ENCODE results near the gene COQ8A.
"Not testable (repeated sequence)": the region's sequence is repeated elsewhere in the genome, so short reads cannot be mapped to it uniquely, and the experiment has no call there.

The COQ8A gene

DNA sequence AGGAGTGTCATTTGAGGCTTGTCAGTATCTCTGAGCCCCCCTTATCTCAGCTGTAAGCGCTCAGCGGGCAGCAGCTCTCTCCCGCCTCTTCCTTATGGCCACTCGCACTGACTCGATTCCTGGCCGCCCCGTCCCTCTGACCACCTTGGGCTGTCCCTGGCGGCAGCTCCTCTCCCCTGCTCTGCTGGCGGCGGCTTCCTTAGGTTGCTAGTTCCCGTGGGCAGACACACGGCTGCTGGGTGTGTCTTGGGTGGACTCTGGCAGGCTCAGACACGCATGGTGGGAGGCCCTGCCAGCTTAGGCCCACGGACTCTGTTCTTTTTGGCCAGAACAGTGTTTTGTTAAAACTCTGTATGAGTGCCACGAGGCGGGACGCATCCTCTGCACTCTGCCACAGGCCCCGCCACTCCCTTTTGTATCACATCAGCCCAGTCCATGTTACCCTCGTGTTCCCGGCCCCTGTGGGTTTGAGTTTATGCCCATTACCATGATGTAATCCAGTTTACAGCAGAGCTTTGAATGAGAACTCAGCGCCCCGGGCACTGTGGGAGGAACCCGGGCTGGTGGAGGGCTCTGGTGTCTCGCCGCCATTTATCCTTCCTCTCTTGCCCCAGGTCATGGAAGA lies 45.9 kb downstream of the COQ8A start:
- FAIRE-seq: no peak

DNA sequence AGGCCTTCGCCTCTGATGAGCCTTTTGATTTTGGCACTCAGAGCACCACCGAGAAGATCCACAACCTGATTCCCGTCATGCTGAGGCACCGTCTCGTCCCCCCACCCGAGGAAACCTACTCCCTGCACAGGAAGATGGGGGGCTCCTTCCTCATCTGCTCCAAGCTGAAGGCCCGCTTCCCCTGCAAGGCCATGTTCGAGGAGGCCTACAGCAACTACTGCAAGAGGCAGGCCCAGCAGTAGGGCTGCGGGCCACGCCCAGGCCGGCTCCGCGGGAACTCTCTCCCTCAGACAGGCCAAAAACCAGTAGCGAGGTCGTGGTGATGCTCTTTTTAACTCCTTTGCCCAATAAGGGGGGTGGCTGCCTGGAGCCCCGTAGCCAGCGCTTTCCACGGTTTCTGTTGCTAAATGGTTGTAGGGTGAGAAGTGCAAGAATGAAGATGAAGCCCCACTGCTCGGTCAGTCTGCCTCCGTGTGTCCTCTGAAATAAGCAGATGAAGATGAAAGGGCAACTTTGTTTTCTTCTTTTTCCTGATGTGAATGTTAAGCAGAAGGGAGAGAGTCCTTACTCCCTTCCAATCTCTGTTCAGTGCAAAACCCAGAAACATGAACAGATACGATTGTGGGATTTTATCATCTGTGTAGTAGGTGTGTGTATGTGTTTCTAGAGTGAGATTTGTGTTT lies 46.5 kb downstream of the COQ8A start:
- no peak for FAIRE-seq

DNA sequence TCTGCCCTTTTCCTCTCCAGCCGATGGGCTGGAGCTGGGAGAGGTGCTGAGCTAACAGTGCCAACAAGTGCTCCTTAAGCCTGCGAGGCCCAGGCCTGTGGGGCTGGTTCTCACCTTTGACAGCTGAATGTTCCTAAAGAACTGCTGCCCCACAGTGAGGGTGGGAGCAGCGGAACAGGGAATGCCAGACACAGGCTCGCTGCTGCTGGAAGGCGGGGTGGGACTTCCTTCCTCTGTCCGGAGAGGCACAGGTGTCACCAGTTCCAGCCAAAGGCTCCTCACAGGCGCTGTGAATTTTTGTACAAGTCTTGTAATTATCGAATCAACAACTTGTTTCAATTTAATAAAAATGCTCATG lies 47.1 kb downstream of the COQ8A start:
- no peak for FAIRE-seq

DNA sequence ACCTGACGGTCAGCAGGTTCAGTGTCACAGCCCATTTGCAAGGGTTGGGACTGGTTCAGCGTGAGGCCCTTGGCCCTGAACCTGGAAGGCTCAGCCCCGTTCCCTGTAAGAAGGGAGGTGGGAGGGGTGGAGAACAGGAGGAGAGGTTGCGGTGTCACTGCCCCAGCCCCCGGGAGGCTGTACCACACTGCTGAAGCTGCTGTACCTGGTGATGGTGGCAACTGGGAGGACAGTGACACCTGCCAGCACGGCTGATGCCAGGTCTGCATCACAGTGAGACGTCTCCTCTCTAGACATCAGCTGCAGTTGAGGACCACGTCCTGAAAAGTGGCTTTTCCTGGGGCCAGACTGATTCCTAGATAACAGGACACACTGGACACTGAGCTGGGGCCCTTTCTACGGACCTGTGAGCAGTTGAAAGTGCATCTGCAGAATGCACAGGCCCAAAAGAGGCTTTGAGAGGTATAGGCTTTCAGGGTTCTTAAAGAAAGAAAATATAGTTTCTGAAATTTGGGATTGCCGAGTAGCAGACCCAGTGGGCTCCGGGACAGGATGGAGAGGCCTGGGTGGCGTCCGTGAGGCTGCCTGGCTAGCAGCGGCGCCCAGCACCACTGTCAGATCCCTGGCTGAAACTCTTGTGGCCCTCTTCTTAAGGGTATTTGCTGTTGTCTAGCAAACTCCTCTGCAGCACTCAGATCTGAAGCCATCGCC lies 47.7 kb downstream of the COQ8A start:
- FAIRE-seq: no peak

DNA sequence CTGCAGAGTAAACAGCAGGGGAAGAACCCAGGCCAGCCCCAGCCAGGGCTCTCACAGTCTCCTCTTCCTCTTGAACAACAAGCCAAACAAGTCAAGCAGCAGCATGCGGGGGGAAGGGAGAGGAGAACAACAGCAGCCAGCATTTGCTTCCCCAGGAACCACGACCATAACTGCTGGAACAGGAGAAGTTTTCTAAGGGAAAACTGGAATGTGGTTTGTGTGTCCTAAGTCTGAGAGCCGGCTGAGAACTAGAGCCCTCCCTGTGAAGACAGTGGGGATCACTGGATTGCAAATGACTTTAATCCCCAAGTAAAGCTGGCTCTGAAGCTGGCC lies 48.2 kb downstream of the COQ8A start:
- FAIRE-seq: no peak

DNA sequence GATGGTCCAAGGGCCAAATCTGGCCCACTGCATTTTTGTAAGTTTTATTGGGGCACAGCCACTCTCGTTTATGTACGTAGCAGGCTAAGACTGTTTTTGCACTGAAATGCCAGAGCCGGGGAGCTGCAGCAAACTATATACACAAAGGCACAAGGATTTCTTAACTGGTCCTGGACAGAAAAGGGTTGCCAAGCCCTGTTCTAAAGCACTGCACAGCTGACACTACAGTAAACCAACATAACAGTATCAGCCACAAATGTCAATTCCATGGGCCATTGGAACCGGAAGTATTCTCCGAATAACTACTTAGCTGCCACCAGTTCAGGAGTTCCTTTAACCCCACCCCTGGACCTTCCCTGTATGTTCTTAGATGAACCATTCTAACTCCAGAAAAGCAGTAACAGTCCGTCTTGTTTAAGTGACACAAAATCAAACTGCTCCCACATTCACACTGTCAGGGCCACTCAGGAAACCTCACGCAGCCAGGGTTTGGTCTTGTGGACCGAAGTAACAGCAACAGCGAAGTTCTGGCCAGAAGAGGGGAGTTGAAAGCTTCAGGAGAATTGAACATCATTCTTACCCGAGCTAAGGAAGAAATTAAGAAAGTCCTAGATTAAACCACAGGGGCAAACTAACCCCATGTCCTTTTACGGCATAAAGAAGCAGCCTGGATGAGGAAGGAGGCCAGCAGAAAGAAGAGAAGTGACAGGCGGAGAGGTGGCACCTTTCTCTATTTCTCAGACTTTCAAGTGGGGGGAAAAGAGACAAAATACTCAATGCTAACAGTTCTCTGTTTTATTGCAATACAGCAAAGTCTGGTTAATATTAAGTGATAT lies 49.2 kb downstream of the COQ8A start:
- FAIRE-seq: no peak

DNA sequence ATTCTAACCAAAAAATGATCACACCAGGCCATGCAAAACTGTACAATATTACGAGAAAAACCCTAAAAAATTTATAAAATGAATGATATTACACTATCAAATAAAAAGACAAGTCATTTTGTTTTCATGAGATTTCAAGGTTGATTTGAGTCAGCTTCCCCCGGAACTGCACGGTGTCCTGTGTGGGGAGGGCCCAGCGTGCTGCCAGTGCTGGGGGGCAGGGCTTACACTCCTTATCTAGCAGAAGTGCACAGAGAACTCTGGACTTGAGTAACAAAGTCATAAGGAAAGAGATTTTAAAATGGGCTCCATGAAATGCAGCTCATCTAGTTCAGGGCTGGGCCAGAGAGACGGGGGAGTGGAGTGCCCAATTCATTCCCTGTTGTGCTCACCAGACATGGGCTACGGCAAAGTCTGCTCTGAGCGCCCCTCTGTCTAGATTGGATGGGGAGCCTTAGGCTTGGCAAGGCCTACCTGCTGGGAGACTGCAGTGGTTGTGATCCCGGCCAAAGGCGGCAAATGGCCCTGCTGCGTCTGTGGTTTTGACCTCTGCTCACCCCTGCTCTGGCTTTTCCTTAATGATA lies 50.1 kb downstream of the COQ8A start:
- no peak for FAIRE-seq

DNA sequence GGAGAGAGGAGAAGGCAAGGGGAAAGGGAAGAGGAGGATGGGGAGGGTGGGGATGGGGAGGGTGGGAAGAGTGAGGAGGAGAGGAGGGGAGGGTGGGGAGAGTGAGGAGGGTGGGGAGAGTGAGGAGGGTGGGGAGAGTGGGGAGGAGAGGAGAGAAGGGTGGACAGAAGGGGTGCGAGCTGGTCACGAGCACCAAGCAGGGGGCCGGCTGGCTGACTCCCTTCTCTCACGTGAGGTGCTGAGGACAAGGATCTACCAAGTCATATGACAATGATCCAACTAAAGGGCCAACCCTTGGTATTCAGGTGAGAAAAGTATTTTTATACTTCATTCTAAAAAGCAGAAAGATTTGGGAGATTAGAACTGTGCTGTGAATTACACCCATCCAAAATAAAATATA lies 51.8 kb downstream of the COQ8A start:
- no peak for FAIRE-seq

DNA sequence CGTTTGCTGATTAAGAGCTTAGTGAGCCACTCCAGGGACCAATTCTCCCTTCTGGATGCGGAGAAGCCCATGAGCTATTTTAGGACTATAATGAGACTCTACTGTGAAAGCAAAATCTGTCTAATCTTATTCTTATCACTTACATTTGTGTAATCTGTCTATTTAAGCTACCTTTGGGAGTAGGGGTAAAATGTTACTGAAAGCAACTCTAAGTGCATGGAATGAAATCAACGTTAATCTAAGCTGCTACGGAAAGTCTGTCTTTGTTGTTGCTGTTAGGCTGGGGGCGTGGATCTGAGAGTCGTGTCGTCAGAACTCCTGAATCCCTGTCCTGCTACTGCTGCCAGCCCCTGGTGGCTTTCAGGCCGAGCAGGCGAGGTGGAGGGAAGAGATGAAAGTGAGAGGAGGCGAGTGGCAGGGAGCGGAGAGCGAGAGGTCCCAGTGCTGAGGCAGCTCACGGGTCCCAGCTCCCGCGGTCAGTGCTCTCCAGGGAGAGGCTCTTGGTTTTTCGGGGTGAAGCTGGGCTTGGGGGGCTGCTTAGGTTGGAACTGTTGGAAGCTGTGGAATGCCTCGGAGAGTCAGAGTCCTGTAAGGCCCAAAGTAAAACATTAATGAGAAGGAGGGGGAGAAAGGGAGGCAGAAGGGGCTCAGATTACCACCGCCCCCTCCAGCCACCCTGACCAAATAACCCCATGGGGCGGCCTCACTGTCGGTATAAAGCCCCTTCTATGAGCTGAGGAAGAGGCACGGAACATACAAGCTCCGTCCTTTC lies 53.9 kb downstream of the COQ8A start:
- FAIRE-seq: no peak

DNA sequence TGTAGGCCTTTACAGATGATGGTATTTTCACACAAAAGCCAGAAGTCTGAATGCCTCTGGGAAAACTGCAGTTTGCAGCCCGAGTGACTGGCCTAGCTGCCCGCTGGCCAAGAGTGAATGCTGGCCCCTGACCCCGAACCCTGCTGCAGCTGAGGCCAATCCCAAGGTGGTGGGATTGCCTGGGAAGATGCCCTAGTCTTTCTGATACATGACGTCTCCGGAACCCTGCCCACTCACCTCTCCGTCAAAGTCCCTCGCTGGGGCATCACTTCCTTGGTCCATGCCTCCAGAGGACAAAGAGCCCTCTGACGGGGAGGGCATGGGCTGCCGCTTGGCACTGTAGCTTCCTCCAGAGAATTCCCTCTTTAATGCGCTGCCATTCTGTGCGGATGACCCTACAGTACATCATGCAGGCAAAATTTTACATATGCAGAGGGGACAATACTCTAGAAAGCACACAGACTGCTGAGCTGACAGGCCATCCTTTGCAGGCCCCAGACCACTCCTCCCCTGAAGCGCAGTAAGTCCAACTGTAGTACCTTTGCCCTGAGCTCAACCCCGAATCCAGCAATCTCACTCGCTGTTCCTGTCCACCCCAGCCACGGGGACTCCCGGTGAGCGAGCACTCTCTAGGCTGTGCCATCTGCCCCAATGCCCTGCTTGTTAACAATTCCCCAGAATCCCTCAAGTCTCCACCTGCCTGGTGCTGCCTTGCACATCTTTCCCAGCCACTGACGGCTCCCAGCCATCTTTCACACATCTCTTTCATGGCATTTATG lies 54.7 kb downstream of the COQ8A start:
- no peak for FAIRE-seq

DNA sequence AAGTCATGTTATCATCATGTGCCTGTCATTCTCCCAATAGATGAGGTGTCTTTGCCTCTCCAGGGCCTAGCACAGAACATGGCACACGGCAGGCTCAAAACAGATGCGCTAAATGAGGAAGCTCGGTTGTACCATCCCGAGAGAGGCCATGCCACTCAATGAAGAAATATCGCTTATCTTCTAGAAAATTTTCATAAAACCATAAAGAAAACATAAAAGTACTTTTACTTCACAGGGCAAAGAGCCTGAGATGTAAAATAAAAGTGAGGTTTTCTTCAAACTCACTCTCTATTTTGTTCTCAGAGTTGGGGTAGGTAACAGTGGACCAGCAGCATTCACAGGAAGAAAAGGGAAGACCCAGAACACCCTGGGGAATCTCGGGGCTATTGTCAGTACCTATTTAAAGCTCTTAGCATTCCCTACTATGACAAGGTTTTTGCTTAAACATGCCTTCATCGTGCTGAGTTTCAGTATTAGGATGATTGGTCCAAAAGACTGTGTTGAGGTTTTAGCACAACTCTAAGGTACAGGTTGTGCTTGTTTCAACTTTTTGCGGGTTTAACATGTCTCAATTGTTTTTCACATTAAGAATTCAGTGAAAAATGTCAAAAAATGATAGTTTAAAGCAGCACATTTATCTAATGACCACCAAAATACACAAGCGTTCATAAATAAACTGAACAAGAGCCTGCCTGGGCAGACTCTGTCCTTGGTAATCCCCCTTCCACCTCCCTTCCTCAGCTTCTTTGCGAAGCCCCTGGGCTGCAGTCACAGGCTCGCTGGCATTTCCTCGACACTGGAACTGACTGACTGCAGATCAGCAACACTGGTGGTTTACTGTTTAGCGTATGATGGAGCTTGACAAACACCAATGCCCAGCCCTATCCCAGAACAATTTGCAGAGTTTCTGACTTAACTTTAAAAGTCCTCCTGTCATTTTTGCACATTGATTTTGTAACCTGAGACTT lies 55.6 kb downstream of the COQ8A start:
- no peak for FAIRE-seq

DNA sequence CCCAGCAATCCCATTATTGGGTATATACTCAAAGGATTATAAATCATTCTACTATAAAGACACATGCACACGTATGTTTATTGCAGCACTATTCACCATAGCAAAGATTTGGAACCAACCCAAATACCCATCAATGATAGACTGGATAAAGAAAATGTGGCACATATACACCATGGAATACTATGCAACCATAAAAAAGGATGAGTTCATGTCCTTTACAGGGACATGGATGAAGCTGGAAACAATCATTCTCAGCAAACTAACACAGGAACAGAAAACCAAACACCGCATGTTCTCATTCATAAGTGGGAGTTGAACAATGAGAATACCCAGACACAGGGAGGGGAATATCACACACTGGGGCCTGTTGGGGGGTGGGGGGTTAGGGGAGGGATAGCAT lies 59.5 kb downstream of the COQ8A start:
- not testable (repeated sequence) for FAIRE-seq

DNA sequence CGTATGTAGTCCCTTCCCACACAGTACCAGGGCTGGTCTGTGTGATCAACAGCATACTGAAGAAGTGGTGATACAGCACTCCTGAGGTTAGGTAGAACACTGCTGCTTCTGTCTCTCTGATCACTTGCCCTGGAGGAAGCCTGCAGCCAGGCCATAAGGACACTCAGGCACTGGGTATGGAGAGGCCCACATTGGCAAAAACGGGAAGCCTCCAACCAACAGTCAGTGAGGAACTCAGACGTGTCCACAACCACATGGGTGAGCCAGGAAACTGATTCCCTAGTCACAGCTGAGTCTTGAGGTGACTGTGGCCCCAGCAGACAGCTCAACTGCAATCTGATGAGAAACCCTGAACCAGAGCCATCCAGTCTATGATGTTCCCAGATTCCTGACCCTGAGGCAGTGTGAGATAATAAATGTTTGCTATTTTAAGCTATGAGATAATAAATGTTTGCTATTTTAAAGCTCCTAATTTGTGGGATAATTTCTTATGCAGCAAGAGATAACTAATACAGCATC lies 62.5 kb downstream of the COQ8A start:
- FAIRE-seq: no peak

DNA sequence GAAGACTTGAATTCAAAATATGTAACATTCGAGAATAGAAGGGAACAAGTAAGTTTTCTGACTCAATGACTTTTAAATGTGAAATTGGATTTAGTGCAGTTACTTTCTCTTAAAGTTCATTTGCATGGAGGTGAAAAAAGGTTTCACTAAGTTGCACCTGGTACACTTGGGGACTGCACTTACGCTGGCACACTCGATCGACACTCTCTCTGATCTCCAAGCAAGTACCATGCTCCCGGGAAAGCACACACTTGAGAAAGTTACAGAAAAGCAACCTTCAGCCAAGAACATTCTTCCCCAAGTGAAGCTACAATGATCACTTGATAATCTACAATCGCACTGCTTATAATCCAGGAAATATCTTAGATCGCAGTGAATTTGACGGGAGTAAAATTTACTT lies 63.1 kb downstream of the COQ8A start:
- FAIRE-seq: no peak

DNA sequence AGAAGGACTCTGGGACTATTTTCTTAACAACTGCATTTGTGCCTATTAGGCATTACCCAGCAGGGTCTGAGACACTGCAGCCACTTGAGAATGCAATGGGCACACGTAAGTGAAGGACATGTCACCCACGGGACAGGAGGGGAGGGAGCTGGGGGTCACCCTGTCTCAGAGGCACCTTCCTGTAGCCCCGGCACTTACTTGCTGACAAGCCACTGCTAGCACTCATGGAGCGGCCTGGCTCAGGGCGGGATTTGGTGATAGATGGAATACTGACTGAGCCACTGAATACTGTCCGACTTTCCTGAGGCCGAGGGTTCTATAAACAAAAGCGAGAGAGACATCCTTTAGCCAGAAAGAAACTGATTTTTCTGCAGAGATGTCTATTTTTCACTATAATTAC lies 64.7 kb downstream of the COQ8A start:
- no peak for FAIRE-seq

DNA sequence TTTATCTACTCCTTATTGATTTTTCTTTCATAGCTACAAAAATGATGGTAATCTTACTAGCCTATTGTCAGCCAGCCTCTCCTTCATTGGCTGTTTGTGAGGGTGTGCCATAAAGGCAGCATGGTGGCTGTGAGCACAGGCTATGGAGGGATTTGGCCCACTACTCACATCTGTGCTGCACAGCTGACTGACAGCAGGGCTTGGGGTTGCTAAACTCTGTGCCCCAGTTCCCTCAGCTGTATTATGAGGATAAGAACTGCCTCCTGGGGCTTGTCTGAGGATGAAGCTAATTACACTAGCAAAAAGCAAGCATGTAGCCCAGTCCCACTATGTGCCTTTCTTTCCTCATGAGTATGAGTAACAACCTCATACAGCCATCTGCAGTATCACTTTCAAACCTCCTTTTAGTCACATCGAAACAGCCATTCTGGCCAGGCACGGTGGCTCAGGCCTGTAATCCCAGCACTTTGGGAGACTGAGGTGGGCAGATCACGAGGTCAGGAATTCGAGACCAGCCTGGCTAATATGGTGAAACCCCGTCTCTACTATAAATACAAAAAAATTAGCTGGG lies 66.2 kb downstream of the COQ8A start:
- FAIRE-seq: no peak

DNA sequence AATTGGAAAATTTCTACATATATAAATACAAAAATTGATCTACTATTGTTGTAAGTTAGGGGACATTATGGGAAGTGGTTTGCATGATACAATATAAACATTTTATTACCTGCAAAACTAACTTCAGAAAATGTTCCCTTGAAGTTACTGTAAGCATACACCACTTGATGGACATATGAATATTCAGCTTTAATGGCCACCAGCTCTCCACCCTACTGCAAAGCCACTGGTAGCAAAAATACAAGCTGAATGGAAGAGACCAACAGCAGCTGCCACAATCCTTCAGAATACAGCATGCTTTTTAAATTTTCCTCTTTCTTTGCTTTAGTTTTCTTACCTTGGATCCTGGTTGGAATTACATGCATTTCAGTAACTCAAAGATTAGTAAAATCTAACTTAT lies 69.8 kb downstream of the COQ8A start:
- no peak for FAIRE-seq

DNA sequence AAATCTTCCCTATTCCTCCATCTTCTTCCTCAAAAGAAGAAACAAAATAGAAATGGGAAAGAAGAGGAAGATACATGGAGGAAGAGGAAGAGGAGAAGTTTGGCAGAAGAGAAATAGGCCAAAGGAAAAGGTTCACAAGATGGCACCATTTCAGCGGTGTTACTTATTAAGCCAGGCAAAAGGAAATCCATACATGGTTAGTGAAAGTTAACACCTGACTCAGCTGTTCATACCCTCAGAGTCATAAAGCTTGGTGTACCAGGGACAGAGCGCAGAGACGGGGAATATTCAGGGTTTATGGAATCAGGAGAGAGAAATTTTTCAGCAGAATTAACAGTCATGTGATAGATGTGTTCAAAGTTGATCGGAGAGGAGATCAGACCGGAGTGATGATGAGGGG lies 70.6 kb downstream of the COQ8A start:
- no peak for FAIRE-seq

DNA sequence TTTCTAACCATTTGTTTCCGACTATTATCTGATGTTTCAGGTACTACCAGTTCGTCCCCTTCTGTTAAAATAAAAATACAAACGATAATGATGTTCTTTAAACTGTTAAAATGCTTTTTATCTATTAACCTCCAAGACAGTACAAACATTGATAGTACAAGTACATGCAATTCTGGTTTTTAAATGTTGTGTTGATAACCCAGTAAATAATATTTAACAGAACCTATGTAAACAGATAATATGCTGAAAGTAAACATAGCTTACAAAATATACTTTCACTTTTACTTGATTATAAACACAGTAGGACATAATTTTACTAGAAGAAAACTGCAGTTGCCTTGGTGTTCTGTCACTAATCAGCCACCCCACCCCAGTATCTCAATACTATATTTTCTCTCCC lies 76.9 kb downstream of the COQ8A start:
- FAIRE-seq: no peak

DNA sequence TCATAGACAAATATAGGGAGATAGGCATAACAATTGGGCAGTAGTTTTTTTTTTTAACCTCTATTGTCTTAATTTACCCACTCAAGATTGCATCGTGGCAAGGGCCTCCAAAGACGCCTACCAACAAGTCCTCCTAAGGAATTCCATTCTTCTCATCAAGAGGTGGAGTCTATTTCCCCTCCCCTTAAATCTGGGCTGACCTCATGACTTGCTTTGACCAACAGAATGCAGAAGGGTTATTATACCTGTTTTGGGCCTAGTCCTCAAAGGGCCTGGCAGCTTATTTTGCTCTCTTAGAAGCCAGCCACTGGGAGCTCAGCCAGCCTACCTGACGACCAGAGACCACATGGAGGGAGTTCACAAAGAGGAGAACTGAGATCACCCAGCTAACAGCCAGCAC lies 92.3 kb downstream of the COQ8A start:
- FAIRE-seq: no peak
